Measurements from ENCODE around the gene CKLF. TPM values are rescaled to one million over a fixed set of nuclear protein-coding genes. Genes with fewer than 3 reads are reported as not detected.

Gene CKLF
- total RNA-seq, 6 experiments from 2014 or later, result 8.4 to 30.5 (median 14.0) TPM

DNA sequence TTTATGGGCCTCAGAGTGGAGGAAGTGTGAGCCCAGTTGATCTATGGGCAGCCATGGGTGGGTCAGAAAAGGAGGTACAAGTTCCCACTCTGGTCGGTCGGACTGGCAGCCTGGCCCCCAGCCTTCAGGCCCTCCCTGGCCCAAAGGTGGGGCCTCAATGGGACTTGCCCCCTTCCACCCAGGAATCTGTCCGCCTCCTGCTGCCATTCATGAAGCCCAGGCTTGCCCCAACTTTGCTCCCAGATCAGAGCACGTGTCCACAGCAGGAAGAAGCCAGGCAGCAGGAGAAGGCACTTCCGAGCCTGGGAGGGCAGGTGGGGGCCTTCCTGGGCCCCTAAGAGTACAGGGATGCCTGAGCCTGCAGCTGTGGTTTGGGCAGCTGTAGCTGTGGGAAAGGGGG is 49.1 kb downstream of the CKLF start:
- no peak overlapping the region for H3K4me3 ChIP-seq
- no peaks in the 10 kb centered on the region for H3K4me1 ChIP-seq
- no peak overlapping the region for H3K27ac ChIP-seq
- no CpG with 5 or more reads among the region's 5 CpGs for WGBS (ENCODE audit: insufficient coverage, low coverage, low lambda C conversion rate, missing lambda C conversion rate)
- no peak for DNase-seq
- H3K36me3 ChIP-seq, result no peaks in the 10 kb centered on the region
- no peaks in the 10 kb centered on the region for H3K27me3 ChIP-seq
- TF ChIP-seq, protein P1, sequence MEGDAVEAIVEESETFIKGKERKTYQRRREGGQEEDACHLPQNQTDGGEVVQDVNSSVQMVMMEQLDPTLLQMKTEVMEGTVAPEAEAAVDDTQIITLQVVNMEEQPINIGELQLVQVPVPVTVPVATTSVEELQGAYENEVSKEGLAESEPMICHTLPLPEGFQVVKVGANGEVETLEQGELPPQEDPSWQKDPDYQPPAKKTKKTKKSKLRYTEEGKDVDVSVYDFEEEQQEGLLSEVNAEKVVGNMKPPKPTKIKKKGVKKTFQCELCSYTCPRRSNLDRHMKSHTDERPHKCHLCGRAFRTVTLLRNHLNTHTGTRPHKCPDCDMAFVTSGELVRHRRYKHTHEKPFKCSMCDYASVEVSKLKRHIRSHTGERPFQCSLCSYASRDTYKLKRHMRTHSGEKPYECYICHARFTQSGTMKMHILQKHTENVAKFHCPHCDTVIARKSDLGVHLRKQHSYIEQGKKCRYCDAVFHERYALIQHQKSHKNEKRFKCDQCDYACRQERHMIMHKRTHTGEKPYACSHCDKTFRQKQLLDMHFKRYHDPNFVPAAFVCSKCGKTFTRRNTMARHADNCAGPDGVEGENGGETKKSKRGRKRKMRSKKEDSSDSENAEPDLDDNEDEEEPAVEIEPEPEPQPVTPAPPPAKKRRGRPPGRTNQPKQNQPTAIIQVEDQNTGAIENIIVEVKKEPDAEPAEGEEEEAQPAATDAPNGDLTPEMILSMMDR (IDR thresholded peaks at IDR 0.05), result no peak
- no peak for TF ChIP-seq POLR2A (IDR thresholded peaks at IDR 0.05)
- intact Hi-C loops (cut with DNase I), result loop anchor here (10.0 kb wide), 2 partner anchors 127 to 177 kb away; partner anchors contain the start of gene BEAN1 (in 1 of the 2)
- no peak for ATAC-seq
- H3K9me3 ChIP-seq, result no peaks in the 10 kb centered on the region

DNA sequence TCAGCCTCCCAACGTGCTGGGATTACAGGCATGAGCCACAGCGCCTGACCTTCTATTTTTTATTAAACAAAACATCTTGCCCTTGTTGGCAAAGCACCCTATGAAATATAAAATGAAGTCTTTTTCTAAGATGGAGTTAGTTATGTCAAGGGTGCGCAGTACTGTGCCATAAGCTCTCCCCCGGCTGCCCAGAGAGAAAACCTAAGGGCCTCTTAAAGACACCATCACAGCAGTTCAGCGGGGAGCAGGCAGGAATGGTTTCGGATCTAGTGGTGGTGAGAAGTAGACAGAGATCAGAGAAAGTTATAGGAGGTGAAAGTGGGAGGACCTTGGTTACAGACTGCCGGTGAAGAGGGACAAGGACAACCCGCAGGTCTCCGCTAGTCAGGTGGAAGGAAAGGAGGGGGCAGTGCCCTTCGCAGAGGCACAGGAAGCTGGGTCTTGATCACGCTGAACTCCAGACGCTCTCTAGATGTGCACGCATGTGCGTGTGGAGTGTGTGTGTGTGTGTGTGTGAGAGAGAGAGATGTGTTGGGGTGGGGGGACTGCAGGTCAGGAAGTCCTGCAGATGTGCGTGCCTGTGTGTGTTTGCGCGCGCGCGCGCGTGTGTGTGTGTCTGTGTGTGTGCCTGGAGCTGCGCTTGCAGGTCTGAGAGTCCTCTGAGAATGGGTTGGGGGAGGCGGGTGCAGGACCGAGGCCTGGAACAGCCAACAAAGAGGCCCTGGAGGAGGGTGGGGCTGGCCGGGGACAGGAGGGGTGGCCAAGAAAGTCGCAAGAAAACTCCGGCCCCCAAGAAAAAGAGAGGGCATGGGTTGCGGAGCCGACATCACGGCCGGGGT is 51.4 kb downstream of the CKLF start:
- intact Hi-C loops (cut with DNase I), result loop anchor here (10.0 kb wide), 2 partner anchors 129 to 179 kb away; partner anchors contain the start of gene BEAN1 (in 1 of the 2)
- no peaks in the 10 kb centered on the region for H3K36me3 ChIP-seq
- H3K9me3 ChIP-seq, result no peaks in the 10 kb centered on the region
- TF ChIP-seq, protein P1 (IDR thresholded peaks at IDR 0.05), result no peak
- no peak for TF ChIP-seq POLR2A (IDR thresholded peaks at IDR 0.05)
- H3K4me1 ChIP-seq, result peaks cover 0 to 2% (median 1%) of the 10 kb centered on the region in 4 donors
- ATAC-seq (peak; percentile 1 to 31 (median 16)), DNase-seq (peak in 1 of 3 donors; percentile 49)
- H3K4me3 ChIP-seq, result peak overlapping the region; percentile 52 to 67 (median 66)
- H3K27ac ChIP-seq, result peak overlapping the region in 2 of 3 donors; percentile 71 to 89
- 19% methylated on average over 29 of the region's 32 CpGs for WGBS (ENCODE audit: insufficient coverage, low coverage, low lambda C conversion rate, missing lambda C conversion rate)
- no peaks in the 10 kb centered on the region for H3K27me3 ChIP-seq

DNA sequence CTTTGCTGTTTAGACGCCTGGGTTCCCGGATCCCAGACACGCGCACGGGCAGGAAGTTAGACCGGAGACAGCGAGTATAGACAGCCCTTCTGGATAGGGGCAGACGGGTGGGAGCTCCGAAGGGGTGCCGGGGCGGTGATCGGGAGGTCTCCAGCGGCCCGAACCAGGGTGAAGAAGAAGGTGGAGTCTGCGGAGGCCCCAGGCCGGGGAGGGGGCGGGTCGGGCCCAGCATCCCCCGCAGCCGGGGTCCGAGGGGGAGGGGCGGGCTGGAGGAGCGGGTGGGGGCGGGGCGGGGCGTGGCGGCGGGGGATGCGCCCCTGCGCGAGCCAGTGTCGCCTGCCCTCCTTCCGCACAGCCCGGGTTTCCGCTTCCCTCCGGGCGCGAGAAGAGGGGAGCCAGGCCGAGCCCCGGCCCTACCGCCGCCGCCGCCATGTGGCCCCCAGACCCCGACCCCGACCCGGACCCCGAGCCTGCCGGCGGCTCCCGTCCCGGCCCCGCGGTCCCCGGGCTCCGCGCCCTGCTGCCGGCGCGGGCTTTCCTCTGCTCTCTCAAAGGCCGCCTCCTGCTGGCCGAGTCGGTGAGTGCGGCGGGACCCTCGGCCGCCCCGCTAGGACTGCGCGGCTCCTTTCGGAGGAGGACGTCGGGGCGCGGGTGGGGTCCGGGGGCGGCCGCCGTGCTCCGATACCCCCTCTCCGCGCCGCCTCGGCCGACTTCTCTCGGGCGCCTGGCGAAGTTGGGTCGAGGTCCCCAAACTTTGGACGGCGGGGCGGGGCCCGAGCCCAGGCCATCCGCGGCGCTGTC is 52.2 kb downstream of the CKLF start, which contains the start of gene CMTM3:
Gene CMTM3, plus strand, starts transcription at position 329 of the 801 bp plus-strand sequence. Its CDS starts 102 bp downstream, at position 431.
- no peaks in the 10 kb centered on the region for H3K36me3 ChIP-seq
- intact Hi-C loops (cut with DNase I), result loop anchor here (5.0 to 10.0 kb wide), 3 partner anchors 130 to 197 kb away; partner anchors contain the start of gene BEAN1 (in 1 of the 2)
- TF ChIP-seq, protein P1 (IDR thresholded peaks at IDR 0.05), result peak; percentile 55 to 81 (median 66)
- TF ChIP-seq POLR2A (IDR thresholded peaks at IDR 0.05), result no peak
- no peaks in the 10 kb centered on the region for H3K27me3 ChIP-seq
- H3K4me3 ChIP-seq, result peak within 1 kb of the TSS; percentile 52 to 67 (median 66)
- peaks cover 0 to 4% (median 2%) of the 10 kb centered on the region in 4 donors for H3K4me1 ChIP-seq
- peak within 1 kb of the TSS; percentile 63 to 89 (median 71) for H3K27ac ChIP-seq
- no peaks in the 10 kb centered on the region for H3K9me3 ChIP-seq
- ATAC-seq, result peak; percentile 53 to 71 (median 61)
- 0% methylated on average over 13 of the region's 96 CpGs for WGBS (ENCODE audit: insufficient coverage, low coverage, low lambda C conversion rate, missing lambda C conversion rate)
- DNase-seq, result peak in 2 of 3 donors; percentile 71 to 73
